Peyer's patch (tissue), 4 donors: ENCODE results near the gene GGT1. TPM values are rescaled to one million over a fixed set of nuclear protein-coding genes. Genes with fewer than 3 reads are reported as not detected.
"Not testable (repeated sequence)": the region's sequence is repeated elsewhere in the genome, so short reads cannot be mapped to it uniquely, and the experiment has no call there.

ENCODE experiments used
- DNase-seq, 3 donors: peaks; one replicate each; pipeline ENCODE4 v3.0.0-alpha.2; 2017 to 2019
- H3K27ac ChIP-seq, 4 donors: fragments of 200-600 bp; sonication (generic); one replicate each; pipeline ENCODE4 v1.5.1; 2016 to 2019
- H3K27me3 ChIP-seq, 2 donors: fragments of 200-600 bp; sonication (generic); one replicate each; pipeline ENCODE4 v1.5.1; 2019
- H3K36me3 ChIP-seq, 3 donors: fragments of 200-600 bp; sonication (generic); one replicate each; pipeline ENCODE4 v1.5.1; 2016 to 2019
- H3K4me1 ChIP-seq, 4 donors: fragments of 200-600 bp; sonication (generic); one replicate each; pipeline ENCODE4 v1.5.1; 2016 to 2019
- H3K4me3 ChIP-seq, 4 donors: fragments of 200-600 bp; sonication (generic); 1 replicate in 3 of 4; 2 replicates in 1 of 4; pipeline ENCODE4 v1.5.1; 2016 to 2019; ENCODE audit warnings: mild to moderate bottlenecking in 1 of 4
- H3K9me3 ChIP-seq, 4 donors: fragments of 200-600 bp; sonication (generic); one replicate each; pipeline ENCODE4 v1.5.1; 2016 to 2019; ENCODE audit warnings: mild to moderate bottlenecking in 1 of 4
- POLR2A ChIP-seq, 2 donors: fragments of 450-650 bp; IDR thresholded peaks; one replicate each; pipeline ENCODE4 v1.5.1; 2017; ENCODE audit warnings: antibody characterized with exemption in 2 of 2, mild to moderate bottlenecking in 2 of 2, moderate library complexity in 2 of 2
- total RNA-seq, 4 donors: library from RNA; depleted of rRNA; stranded (reverse); fragments of >200 nt; gene quantifications; one replicate each; pipeline ENCODE4 v1.1.0, GENCODE V29; 2016
- TF ChIP-seq, protein P1 (sequence below), 6 experiments: fragments of 450-650 bp in 4 of 6; fragments of 200-600 bp in 2 of 6; sonication (generic) in 1 of 6; IDR thresholded peaks; one replicate each; pipeline ENCODE4 v1.5.1; 2017 to 2019; ENCODE audit warnings: antibody characterized with exemption in 6 of 6, mild to moderate bottlenecking in 3 of 6, moderate library complexity in 1 of 6

Gene GGT1
- total RNA-seq, 4 donors from 2014 or later = 63.5 to 370 (median 238) TPM

DNA sequence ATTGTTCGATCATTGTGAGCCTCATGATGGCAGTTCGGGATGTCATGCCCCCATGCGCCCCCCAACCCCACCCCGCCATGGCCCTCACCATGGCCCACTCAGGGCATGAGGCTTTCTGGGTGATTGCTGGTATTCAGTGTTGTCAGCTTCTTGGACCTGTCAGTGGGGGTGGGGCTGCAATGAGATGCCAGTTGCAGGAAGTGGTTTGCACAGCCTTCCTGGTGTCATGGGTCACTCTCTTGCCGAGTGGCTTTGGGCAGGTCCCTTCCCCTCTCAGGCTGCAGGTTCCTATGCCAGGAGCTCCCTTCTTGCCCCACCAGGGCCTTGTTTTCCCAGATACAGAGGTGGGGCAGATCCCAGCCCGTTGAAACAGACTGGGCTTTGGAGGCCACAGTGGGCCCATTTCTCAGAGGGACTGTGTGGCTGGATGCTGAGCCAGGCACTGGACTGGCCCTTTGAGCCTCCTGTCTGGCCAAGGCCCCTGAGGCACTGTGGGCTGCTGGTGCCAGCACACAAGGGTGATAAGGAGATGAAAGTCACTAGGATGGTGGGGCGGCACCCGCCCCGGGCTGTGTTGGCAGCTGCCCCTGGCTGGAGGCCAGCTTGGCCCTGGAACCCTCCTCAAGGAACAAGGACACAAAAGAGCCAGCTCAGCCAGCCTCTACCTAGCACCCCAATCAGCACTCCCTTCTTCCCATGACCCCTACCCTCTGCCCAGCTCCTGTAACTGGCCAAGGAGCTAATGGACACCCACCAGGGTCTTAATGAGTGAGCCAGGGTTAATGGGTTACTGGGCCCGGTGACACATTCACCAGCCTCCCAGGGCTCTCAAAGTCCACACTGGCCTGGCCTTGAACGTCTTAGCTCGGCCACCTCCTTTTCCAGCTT lies 1.5 kb upstream of the GGT1 start:
- no peaks in the 10 kb centered on the region for H3K27me3 ChIP-seq
- DNase-seq = peak in 2 of 3 donors; percentile 92 to 94
- TF ChIP-seq, protein P1, sequence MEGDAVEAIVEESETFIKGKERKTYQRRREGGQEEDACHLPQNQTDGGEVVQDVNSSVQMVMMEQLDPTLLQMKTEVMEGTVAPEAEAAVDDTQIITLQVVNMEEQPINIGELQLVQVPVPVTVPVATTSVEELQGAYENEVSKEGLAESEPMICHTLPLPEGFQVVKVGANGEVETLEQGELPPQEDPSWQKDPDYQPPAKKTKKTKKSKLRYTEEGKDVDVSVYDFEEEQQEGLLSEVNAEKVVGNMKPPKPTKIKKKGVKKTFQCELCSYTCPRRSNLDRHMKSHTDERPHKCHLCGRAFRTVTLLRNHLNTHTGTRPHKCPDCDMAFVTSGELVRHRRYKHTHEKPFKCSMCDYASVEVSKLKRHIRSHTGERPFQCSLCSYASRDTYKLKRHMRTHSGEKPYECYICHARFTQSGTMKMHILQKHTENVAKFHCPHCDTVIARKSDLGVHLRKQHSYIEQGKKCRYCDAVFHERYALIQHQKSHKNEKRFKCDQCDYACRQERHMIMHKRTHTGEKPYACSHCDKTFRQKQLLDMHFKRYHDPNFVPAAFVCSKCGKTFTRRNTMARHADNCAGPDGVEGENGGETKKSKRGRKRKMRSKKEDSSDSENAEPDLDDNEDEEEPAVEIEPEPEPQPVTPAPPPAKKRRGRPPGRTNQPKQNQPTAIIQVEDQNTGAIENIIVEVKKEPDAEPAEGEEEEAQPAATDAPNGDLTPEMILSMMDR (IDR thresholded peaks at IDR 0.05) = no peak
- peak; percentile 40 to 69 for TF ChIP-seq POLR2A (IDR thresholded peaks at IDR 0.05)
- H3K36me3 ChIP-seq = no peaks in the 10 kb centered on the region
- H3K4me1 ChIP-seq = peaks cover 0 to 20% (median 4%) of the 10 kb centered on the region in 4 donors
- no peaks in the 10 kb centered on the region for H3K9me3 ChIP-seq
- H3K4me3 ChIP-seq = no peak overlapping the region
- peak overlapping the region in 3 of 4 donors; percentile 23 to 95 (median 78) for H3K27ac ChIP-seq

DNA sequence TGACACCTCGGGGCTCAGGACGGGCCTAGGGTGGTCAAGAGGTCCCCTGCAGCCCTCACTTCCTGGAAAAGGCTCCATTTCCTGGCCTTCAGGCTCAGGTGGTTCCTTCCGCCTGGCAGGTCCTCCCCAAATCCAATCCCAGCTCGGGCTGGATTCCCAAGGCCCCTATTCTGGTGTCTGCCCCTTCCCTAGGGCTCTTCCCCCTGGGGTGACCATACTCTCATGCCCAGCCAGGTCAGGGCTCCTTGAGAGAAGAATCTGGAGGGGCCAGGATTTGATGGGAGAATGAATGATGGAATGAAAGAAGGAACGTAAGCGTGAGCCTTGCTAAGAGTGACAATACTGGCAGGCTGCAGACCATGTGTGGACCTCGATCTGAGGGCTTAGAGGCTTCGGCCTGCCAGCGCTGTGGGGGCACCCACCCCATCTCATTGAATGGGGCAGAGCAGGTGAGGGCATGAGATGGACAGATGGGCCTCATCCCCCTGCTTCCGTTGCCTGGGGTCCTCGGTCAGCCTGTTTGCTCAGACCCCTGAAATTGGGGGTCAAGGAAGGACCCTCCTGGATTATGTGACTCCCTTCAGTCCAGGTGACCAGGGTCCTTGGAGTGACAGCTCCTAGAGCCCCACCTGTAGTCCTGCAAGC lies 766 bp upstream of the GGT1 start:
- H3K36me3 ChIP-seq, H3K9me3 ChIP-seq, H3K4me3 ChIP-seq, H3K27me3 ChIP-seq, DNase-seq: not testable (repeated sequence)
- peak overlapping the region in 3 of 4 donors; percentile 55 to 95 (median 78) for H3K27ac ChIP-seq
- peaks cover 0 to 20% (median 4%) of the 10 kb centered on the region in 4 donors for H3K4me1 ChIP-seq

DNA sequence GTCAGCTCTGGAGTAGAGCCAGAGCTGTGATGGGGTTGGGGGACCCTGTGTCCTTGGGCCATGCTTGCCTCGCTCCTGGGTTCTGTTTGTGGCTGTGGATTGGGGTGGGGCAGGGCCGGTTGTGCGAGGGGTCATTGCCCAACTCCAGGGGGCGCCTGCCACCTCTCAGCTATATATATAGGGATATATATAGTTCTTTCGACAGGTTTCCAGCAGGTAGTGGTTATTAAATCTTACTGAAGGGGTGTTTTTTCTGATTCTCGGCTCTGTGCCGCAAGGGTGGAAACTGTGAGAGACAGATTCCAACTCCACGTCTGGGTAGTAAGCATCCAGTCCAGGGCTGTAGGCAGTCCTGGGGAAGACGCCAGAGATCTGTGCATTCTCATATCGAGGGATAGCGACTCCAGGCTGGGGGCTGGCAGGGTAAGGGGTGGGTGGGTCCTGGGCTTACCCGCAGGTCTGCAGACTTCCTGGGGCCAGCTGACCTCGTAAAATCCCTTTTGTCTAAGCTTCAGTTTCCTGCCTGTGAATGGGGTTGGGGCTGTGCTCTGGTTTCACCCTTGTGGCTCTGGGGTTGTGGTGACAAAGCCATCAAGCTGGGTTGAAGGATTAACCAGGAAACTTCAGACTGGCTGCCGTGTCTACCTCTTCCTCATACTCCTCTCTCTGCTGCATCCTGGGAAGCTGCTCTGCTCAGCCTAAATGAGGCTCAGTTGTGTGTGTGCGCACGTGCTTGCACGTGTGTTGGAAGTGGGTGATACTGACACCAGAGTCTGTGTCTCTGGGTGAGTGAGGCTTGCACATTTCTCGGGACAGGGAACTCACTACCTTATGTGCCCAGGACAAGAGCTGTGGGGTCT lies 1.0 kb downstream of the GGT1 start:
- H3K36me3 ChIP-seq, H3K9me3 ChIP-seq, H3K27me3 ChIP-seq, DNase-seq: not testable (repeated sequence)
- peaks cover 0 to 20% (median 4%) of the 10 kb centered on the region in 4 donors for H3K4me1 ChIP-seq
- peak overlapping the region; percentile 17 to 95 (median 66) for H3K27ac ChIP-seq
- peak overlapping the region in 2 of 4 donors; percentile 44 to 59 for H3K4me3 ChIP-seq
- TF ChIP-seq, protein P1 (IDR thresholded peaks at IDR 0.05) = peak in 3 of 6 experiments; percentile 4 to 21 (median 16)

DNA sequence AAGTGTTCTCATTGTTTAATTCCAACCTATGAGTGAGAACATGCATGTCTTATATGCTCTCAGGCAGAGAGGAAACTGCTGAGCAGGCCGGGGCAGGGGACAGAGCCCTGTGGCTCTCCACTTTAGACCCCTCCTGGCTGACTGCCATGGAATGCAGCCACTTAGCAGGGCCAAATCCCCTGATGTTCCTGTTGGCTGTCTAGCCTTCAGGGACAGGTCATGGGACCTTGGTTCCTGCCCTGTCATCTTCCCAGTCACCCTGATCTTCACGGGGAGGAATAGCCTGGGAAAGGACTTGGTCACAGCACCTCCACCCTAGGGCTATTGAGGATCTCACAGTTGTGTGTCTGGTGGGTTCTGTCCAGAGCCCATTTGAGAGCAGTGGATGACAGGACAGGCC lies 3.3 kb downstream of the GGT1 start:
- peak overlapping the region in 2 of 4 donors; percentile 31 to 80 for H3K27ac ChIP-seq
- not testable (repeated sequence) for DNase-seq, H3K4me3 ChIP-seq, H3K9me3 ChIP-seq, H3K27me3 ChIP-seq, H3K36me3 ChIP-seq
- peaks cover 0 to 16% (median 2%) of the 10 kb centered on the region in 4 donors for H3K4me1 ChIP-seq

DNA sequence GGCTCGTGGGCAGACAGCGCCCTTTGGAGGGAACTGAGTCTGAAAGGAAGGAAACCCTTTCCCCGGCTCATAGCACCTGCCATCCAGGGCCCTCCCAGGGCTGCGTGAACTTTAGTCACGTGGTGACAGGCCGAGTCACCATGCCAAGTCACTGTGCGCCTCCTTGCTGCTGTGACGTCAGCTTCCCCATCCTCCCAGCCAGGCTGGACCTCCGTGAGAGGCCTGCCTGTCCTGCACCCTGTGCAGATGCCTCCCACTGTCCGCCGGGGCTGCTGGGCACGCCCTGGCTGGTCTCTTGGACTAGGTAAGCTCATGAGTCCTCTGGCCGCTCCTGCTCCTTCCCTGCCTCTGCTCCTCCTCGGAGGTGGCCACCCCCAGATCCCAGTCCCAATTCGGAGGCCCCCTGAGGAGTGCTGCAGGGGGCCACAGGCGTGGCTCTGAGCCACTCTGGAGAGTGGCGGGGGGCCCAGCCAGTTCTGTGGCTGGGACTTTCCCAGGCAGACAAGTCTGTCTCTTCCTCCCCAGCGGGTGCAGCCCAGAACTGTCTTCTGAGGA lies 4.5 kb downstream of the GGT1 start:
- peak; percentile 53 to 87 (median 73) for DNase-seq
- Histone ChIP-seq H3K27ac (peak overlapping the region; percentile 32 to 80 (median 59)), H3K4me3 (peak overlapping the region; percentile 22 to 34 (median 30))
- H3K36me3 ChIP-seq, H3K9me3 ChIP-seq, H3K4me1 ChIP-seq, H3K27me3 ChIP-seq: not testable (repeated sequence)
- TF ChIP-seq, protein P1 (IDR thresholded peaks at IDR 0.05) = peak in 1 of 6 experiments; percentile 9
- peak in 1 of 2 donors; percentile 21 for TF ChIP-seq POLR2A (IDR thresholded peaks at IDR 0.05)

DNA sequence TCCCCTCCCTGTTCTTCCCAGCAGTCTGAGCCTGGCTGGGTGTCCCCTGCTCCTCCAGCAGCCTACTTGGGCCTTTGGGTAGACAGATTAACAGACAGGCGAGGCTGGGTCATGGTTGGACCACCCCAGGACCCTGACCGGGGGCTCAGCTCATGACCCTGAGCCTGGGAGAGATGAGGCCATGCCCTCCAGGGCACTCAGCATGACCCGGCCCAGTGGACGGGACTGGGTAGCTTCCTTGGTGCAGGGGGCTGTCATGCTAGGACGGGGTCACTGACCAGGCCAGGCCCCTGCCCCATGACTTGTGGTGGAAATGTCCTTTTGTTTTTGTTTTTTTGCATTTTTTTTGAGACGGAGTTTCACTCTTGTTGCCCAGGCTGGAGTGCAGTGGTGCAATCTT lies 5.3 kb downstream of the GGT1 start:
- H3K27me3 ChIP-seq, H3K9me3 ChIP-seq, H3K4me1 ChIP-seq, DNase-seq, H3K36me3 ChIP-seq, H3K4me3 ChIP-seq: not testable (repeated sequence)
- peak overlapping the region in 1 of 4 donors; percentile 62 for H3K27ac ChIP-seq

DNA sequence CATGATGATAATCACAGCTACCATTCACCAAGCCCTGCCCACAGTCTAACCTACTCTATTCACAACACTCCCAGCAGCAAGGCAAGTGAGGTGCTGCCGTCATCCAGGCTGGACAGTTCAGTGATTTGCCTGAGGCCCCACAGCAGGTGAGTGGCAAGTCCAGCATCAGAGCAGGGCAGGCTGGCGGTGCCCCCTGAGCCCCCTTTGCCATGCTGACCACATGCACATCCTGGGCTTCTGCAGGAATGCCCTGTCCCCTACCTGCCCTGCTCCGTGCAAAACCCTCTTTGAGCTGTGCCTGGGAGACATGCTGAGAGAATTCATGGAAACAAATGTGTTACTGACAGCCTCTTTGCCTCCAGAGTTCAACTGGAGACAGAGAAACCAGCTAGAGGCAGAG lies 6.9 kb downstream of the GGT1 start:
- H3K9me3 ChIP-seq, DNase-seq, H3K27me3 ChIP-seq, H3K4me3 ChIP-seq, H3K4me1 ChIP-seq, H3K36me3 ChIP-seq, H3K27ac ChIP-seq: not testable (repeated sequence)

DNA sequence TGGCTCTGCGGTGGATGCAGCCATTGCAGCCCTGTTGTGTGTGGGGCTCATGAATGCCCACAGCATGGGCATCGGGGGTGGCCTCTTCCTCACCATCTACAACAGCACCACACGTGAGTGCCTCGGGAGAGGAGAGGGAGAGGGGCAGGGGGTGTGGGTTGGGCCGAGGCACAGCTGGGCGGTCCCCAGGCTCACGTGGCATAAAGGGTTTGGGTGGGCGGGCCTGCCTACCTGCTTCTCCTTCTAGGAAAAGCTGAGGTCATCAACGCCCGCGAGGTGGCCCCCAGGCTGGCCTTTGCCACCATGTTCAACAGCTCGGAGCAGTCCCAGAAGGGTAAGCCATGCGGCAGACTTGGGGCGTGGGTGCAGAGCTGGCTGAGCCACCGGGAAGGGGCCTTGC lies 11.8 kb downstream of the GGT1 start:
- not testable (repeated sequence) for H3K27me3 ChIP-seq, DNase-seq, H3K4me3 ChIP-seq, H3K9me3 ChIP-seq, H3K4me1 ChIP-seq, H3K36me3 ChIP-seq, H3K27ac ChIP-seq

DNA sequence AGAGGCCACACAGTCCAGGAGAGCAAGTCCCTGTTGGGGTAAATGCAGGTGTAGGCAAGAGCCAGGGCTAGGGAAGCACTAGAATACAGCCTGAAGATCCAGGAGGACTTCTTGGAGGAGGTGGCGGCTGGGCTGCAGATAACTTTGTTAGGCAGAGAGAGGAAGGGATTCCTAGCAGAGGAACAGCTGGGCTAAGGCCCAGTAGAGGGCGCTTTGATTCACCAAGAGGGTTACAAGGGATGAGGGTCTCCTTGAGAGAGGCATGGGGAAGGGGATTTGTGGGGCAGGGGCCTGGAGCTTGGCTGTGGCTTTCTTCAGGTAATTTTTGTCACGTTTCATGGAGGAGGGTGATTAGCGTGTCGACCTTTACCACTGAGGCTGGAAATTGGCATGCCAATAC lies 18.3 kb downstream of the GGT1 start:
- not testable (repeated sequence) for DNase-seq, H3K27me3 ChIP-seq

DNA sequence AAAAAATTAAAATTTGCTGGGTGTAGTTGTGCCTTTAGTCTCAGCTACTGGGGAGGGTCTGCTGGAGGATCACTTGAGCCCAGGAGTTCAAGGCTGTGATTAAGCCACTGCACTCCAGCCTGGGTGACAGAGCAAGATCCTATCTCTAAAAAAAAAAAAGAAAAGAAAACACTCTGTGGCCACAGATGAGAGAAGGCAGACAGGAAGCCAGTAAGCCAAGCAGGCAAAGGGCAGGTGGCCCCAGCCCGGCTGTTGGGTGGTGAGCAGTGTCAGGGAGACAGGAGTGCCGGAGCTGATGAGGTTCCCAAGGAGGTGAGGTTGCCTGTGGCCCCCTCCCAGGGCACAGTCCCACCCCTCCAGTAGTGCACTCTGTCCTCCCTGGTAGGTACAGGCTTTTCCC lies 19.6 kb downstream of the GGT1 start:
- DNase-seq, H3K9me3 ChIP-seq, H3K27me3 ChIP-seq, H3K4me1 ChIP-seq, H3K36me3 ChIP-seq, H3K4me3 ChIP-seq, H3K27ac ChIP-seq: not testable (repeated sequence)

More for the DNA sequence above, 18.3 kb downstream of the GGT1 start:
- H3K27ac ChIP-seq, H3K9me3 ChIP-seq, H3K36me3 ChIP-seq, H3K4me1 ChIP-seq, H3K4me3 ChIP-seq: not testable (repeated sequence)
